HepG2 (cell line): ENCODE results near the gene KLHL33.

ENCODE experiments used
- PCBP1 ChIP-seq: fragments of 200-400 bp; formaldehyde crosslinking; IDR thresholded peaks from 2 replicates; pipeline ENCODE4 v1.6.1; 2017; ENCODE audit warnings: mild to moderate bottlenecking, low read depth, low read length, borderline replicate concordance
- RNF2 ChIP-seq: fragments of 450-650 bp; conservative IDR thresholded peaks from 2 replicates; pipeline ENCODE4 v1.6.1; 2016; ENCODE audit warnings: low read depth
- ZKSCAN8 ChIP-seq: IDR thresholded peaks from 2 replicates; pipeline ENCODE4 v1.6.1; 2016; ENCODE audit warnings: borderline replicate concordance, missing genetic modification reagents, missing compliant biosample characterization

- no peak for TF ChIP-seq ZKSCAN8 (CRISPR knock-in tag)
- no peak for TF ChIP-seq RNF2
- TF ChIP-seq PCBP1: no peak
These were observed 52.3 kb downstream of the KLHL33 start for GRCh38 chr14:20383636-20384035.
